H9 (cell line): Measurements from ENCODE around the gene CHTF8. TPM values are rescaled to one million over a fixed set of nuclear protein-coding genes. Genes with fewer than 3 reads are reported as not detected.

Experiments
- DNase-seq: peaks from one replicate; pipeline ENCODE4 v3.0.0-alpha.2; 2017
- H2AFZ ChIP-seq: one replicate; pipeline ENCODE4 v1.6.1; 2013; ENCODE audit warnings: mild to moderate bottlenecking, low read length, control low read depth, moderate library complexity
- H2AK5ac ChIP-seq: 2 replicates; pipeline ENCODE4 v1.6.1; 2013; ENCODE audit warnings: low read length, control low read depth, mixed read lengths; ENCODE audit not compliant: insufficient read length
- H2BK120ac ChIP-seq: one replicate; pipeline ENCODE4 v1.6.1; 2013; ENCODE audit warnings: low read depth, mild to moderate bottlenecking, low read length, control low read depth, inconsistent platforms; ENCODE audit not compliant: poor library complexity, severe bottlenecking
- H2BK12ac ChIP-seq: 2 replicates; pipeline ENCODE4 v1.6.1; 2013; ENCODE audit warnings: low read length, control low read depth, mixed read lengths, low read depth; ENCODE audit not compliant: insufficient read length
- H2BK15ac ChIP-seq: 2 replicates; pipeline ENCODE4 v1.6.1; 2013; ENCODE audit warnings: low read depth, low read length, control low read depth
- H2BK20ac ChIP-seq: one replicate; pipeline ENCODE4 v1.6.1; 2013; ENCODE audit warnings: low read depth, mild to moderate bottlenecking, low read length, control low read depth, inconsistent platforms; ENCODE audit not compliant: poor library complexity, severe bottlenecking
- H2BK5ac ChIP-seq: 2 replicates; pipeline ENCODE4 v1.6.1; 2013; ENCODE audit warnings: low read length, control low read depth, mixed read lengths; ENCODE audit not compliant: insufficient read length
- H3K14ac ChIP-seq: 2 replicates; pipeline ENCODE4 v1.6.1; 2013; ENCODE audit warnings: low read length, control low read depth; ENCODE audit not compliant: insufficient read depth
- H3K18ac ChIP-seq: 2 replicates; pipeline ENCODE4 v1.6.1; 2013; ENCODE audit warnings: low read depth, mild to moderate bottlenecking, mixed read lengths, low read length, control low read depth; ENCODE audit not compliant: insufficient read length
- H3K23ac ChIP-seq: 2 replicates; pipeline ENCODE4 v1.6.1; 2013; ENCODE audit warnings: low read length, control low read depth, mixed read lengths, low read depth; ENCODE audit not compliant: insufficient read length
- H3K23me2 ChIP-seq: 2 replicates; pipeline ENCODE4 v1.6.1; 2013; ENCODE audit warnings: low read depth, mild to moderate bottlenecking, mixed read lengths, low read length, control low read depth; ENCODE audit not compliant: insufficient read length, poor library complexity, severe bottlenecking
- H3K27ac ChIP-seq: 2 replicates; pipeline ENCODE4 v1.5.1; 2013; ENCODE audit warnings: low read length, control low read depth, mixed read lengths, low read depth; ENCODE audit not compliant: insufficient read length
- H3K27me3 ChIP-seq: 2 replicates; pipeline ENCODE4 v1.6.1; 2013; ENCODE audit warnings: low read length, control low read depth, inconsistent platforms; ENCODE audit not compliant: insufficient read depth
- H3K4ac ChIP-seq: 2 replicates; pipeline ENCODE4 v1.6.1; 2013; ENCODE audit warnings: low read depth, mild to moderate bottlenecking, control low read depth, inconsistent platforms, low read length, moderate library complexity
- H3K4me1 ChIP-seq: 2 replicates; pipeline ENCODE4 v1.6.1; 2013; ENCODE audit warnings: low read length, control low read depth, inconsistent platforms; ENCODE audit not compliant: insufficient read depth
- H3K4me2 ChIP-seq: 2 replicates; pipeline ENCODE4 v1.6.1; 2013; ENCODE audit warnings: low read length, control low read depth, mixed read lengths; ENCODE audit not compliant: insufficient read length, insufficient read depth
- H3K56ac ChIP-seq: 2 replicates; pipeline ENCODE4 v1.6.1; 2013; ENCODE audit warnings: low read depth, mild to moderate bottlenecking, mixed read lengths, low read length, control low read depth; ENCODE audit not compliant: insufficient read length
- H3K79me1 ChIP-seq: 2 replicates; pipeline ENCODE4 v1.6.1; 2013; ENCODE audit warnings: low read depth, mild to moderate bottlenecking, moderate library complexity, low read length, control low read depth, inconsistent platforms; ENCODE audit not compliant: insufficient read depth, poor library complexity, severe bottlenecking
- H3K79me2 ChIP-seq: 2 replicates; pipeline ENCODE4 v1.6.1; 2013; ENCODE audit warnings: low read length, control low read depth, inconsistent platforms; ENCODE audit not compliant: insufficient read depth
- H3K9ac ChIP-seq: 2 replicates; pipeline ENCODE4 v1.6.1; 2013; ENCODE audit warnings: low read length, control low read depth, mixed read lengths; ENCODE audit not compliant: insufficient read length; ENCODE audit errors: extremely low read depth
- H3K9me3 ChIP-seq: one replicate; pipeline ENCODE4 v1.6.1; 2013; ENCODE audit warnings: low read depth, low read length, inconsistent platforms; ENCODE audit not compliant: control insufficient read depth
- H3T11ph ChIP-seq: one replicate; pipeline ENCODE4 v1.6.1; 2013; ENCODE audit warnings: mild to moderate bottlenecking, low read length, control low read depth, inconsistent platforms
- H4K20me1 ChIP-seq: one replicate; pipeline ENCODE4 v1.6.1; 2013; ENCODE audit not compliant: control insufficient read depth, insufficient read length, insufficient read depth
- H4K5ac ChIP-seq: 2 replicates; pipeline ENCODE4 v1.6.1; 2013; ENCODE audit warnings: low read depth, mild to moderate bottlenecking, mixed read lengths, low read length, control low read depth; ENCODE audit not compliant: insufficient read length
- H4K8ac ChIP-seq: replicated peaks from 2 replicates; pipeline ENCODE4 v1.6.1; 2013; ENCODE audit warnings: low read length, control low read depth, mixed read lengths, low read depth; ENCODE audit not compliant: insufficient read length
- H4K91ac ChIP-seq: 2 replicates; pipeline ENCODE4 v1.6.1; 2013; ENCODE audit warnings: low read depth, mild to moderate bottlenecking, moderate library complexity, mixed read lengths, low read length, control low read depth; ENCODE audit not compliant: insufficient read length
- H3K27ac Mint-ChIP-seq, 3 experiments: 2 replicates in 2 of 3; 3 replicates in 1 of 3; pipeline ENCODE4 v1.8.0; 2020 to 2021; ENCODE audit warnings: mixed read lengths in 3 of 3, mild to moderate bottlenecking in 1 of 3, moderate library complexity in 1 of 3
- H3K27me3 Mint-ChIP-seq: 2 replicates; pipeline ENCODE4 v1.8.0; 2021; ENCODE audit warnings: low read depth, mild to moderate bottlenecking, moderate library complexity, mixed read lengths
- H3K36me3 Mint-ChIP-seq, 3 experiments: 2 replicates in 2 of 3; 3 replicates in 1 of 3; pipeline ENCODE4 v1.8.0; 2020 to 2021; ENCODE audit warnings: low read depth in 3 of 3, mixed read lengths in 3 of 3; ENCODE audit not compliant: insufficient read depth in 1 of 3
- H3K4me1 Mint-ChIP-seq, 2 experiments: 2 replicates each; pipeline ENCODE4 v1.8.0; 2020; ENCODE audit warnings: mixed read lengths in 2 of 2
- H3K4me3 Mint-ChIP-seq, 2 experiments: 2 replicates in 1 of 2; 3 replicates in 1 of 2; pipeline ENCODE4 v1.8.0; 2020 to 2021; ENCODE audit warnings: mild to moderate bottlenecking in 2 of 2, mixed read lengths in 2 of 2, moderate library complexity in 1 of 2
- H3K9me3 Mint-ChIP-seq, 2 experiments: 2 replicates in 1 of 2; 3 replicates in 1 of 2; pipeline ENCODE4 v1.8.0; 2020; ENCODE audit warnings: mild to moderate bottlenecking in 2 of 2, mixed read lengths in 2 of 2, moderate library complexity in 1 of 2
- CTCF ChIP-seq: fragments of 200-600 bp; sonication (generic); conservative IDR thresholded peaks from 3 replicates; pipeline ENCODE4 v1.8.0; 2021; ENCODE audit warnings: antibody characterized with exemption, mild to moderate bottlenecking
- WGBS: extraction: QIAGEN DNeasy Blood & Tissue Kit; methylation state at CpG from one replicate; pipeline ENCODE4 v1.1.7; 2013; ENCODE audit warnings: missing lambda C conversion rate, low lambda C conversion rate, mixed read lengths; ENCODE audit not compliant: insufficient read length; ENCODE audit errors: extremely low coverage; 5-methylcytosine and 5-hydroxymethylcytosine counted together
- total RNA-seq: library from RNA; stranded (reverse); gene quantifications from 2 replicates; pipeline ENCODE4 v1.2.1, GENCODE V29; 2021

Gene CHTF8
- total RNA-seq, 1 experiment from 2014 or later, result 168 TPM

DNA sequence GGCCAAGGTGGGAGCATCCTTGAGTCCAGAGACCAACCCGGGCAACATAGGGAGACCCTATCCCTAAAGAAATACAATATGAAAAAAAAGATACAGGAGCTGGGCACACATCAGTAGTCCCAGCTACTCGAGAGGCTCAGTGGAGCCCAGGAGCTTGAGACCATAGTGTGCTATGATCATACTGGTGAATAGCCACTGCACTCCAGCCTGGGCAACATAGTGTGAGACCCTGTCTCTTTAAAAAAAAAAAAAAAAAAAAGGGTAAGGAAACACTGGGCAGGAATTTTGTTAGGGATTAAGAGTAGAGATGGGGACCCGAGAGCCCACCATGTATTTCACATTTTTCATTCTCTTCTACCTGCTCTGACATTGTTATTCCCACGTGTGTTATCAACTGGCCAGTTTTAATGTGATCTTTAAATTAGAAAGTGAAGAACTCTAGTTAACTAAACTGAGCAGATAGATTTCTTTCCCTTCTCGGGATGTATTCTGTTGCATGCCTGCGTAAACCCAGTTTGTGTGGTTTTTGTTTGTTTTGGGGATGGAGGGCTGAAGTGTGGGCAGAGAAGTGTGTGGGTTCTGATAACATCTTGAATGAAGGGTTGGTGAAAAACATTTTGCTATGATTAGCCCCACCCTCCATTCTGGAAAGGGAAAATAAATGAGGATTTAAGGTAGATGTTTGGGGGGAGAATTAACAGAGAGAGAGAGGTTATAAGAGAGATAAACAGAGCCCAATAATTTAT, 37.4 kb upstream of the CHTF8 start:
- no peak overlapping the region for H2BK12ac ChIP-seq
- H3K27ac Mint-ChIP-seq, result peak overlapping the region in 1 of 3 experiments; percentile 15; a peak in 2 of 7 replicates
- H2BK15ac ChIP-seq, result no peak overlapping the region
- no peak overlapping the region for H2AK5ac ChIP-seq
- H4K91ac ChIP-seq, result no peak overlapping the region
- no peaks in the 10 kb centered on the region for H3K23me2 ChIP-seq
- no peak overlapping the region for H3K27ac ChIP-seq
- peaks cover 0 to 9% of the 10 kb centered on the region in 2 experiments; a peak in 1 of 4 replicates for H3K4me1 Mint-ChIP-seq
- no peak overlapping the region for H4K5ac ChIP-seq
- no peaks in the 10 kb centered on the region for H4K20me1 ChIP-seq
- H3K79me1 ChIP-seq, result no peaks in the 10 kb centered on the region
- H2BK20ac ChIP-seq, result no peak overlapping the region
- H3K4me3 Mint-ChIP-seq, result no peak overlapping the region
- H2BK5ac ChIP-seq, result no peak overlapping the region
- DNase-seq, result no peak
- no peak overlapping the region for H3K14ac ChIP-seq
- H2AFZ ChIP-seq, result no peak overlapping the region
- WGBS, result no CpG with 5 or more reads among the region's 6 CpGs
- H3T11ph ChIP-seq, result no peak overlapping the region
- H3K27me3 ChIP-seq, result no peaks in the 10 kb centered on the region
- no peak overlapping the region for H3K4me2 ChIP-seq
- no peaks in the 10 kb centered on the region for H3K27me3 Mint-ChIP-seq
- peaks cover 35 to 63% (median 46%) of the 10 kb centered on the region in 3 experiments; a peak in 6 of 7 replicates for H3K36me3 Mint-ChIP-seq
- H3K4me1 ChIP-seq, result no peaks in the 10 kb centered on the region
- no peak overlapping the region for H3K18ac ChIP-seq
- no peaks in the 10 kb centered on the region for H3K9me3 ChIP-seq
- H3K4ac ChIP-seq, result no peak overlapping the region
- H4K8ac ChIP-seq, result no peak overlapping the region
- no peaks in the 10 kb centered on the region for H3K9me3 Mint-ChIP-seq
- no peak overlapping the region for H3K56ac ChIP-seq
- H3K23ac ChIP-seq, result no peak overlapping the region
- no peaks in the 10 kb centered on the region for H3K79me2 ChIP-seq
- H3K9ac ChIP-seq, result no peak overlapping the region
- no peak for TF ChIP-seq CTCF
- H2BK120ac ChIP-seq, result no peak overlapping the region
